Fibroblast of skin of left biceps (primary cell): ENCODE data around the gene NRP2.

ENCODE experiments used
- DNase-seq, 2 experiments: peaks; one replicate each; pipeline ENCODE4 v3.0.0-alpha.2; 2013; ENCODE audit warnings: low read depth in 2 of 2

Gene NRP2

GRCh38 chr2:205660521-205661124, 21.7 kb upstream of the NRP2 start:
- peak; percentile 96 for DNase-seq

- no peak for DNase-seq
These were observed 21.0 kb upstream of the NRP2 start for GRCh38 chr2:205661281-205661680.

- no peak for DNase-seq
These were observed 19.9 kb upstream of the NRP2 start for GRCh38 chr2:205662206-205662965.

- DNase-seq, result no peak
These were observed 16.5 kb upstream of the NRP2 start for GRCh38 chr2:205665791-205666190.

GRCh38 chr2:205670292-205670691, 12.0 kb upstream of the NRP2 start:
- DNase-seq, result no peak

- DNase-seq, result no peak
These were observed 9.0 kb upstream of the NRP2 start for GRCh38 chr2:205673312-205673711.

GRCh38 chr2:205675861-205676516, 6.3 kb upstream of the NRP2 start:
- peak in 1 of 2 experiments; percentile 64 for DNase-seq

GRCh38 chr2:205678541-205679142, 3.7 kb upstream of the NRP2 start:
- no peak for DNase-seq

- DNase-seq, result no peak
These were observed 2.8 kb upstream of the NRP2 start for GRCh38 chr2:205679410-205680009.

- DNase-seq, result peak; percentile 80 to 84
These were observed 2.2 kb upstream of the NRP2 start for GRCh38 chr2:205680067-205680466.

- no peak for DNase-seq
These were observed 1.4 kb upstream of the NRP2 start for GRCh38 chr2:205680903-205681302.

- no peak for DNase-seq
These were observed 681 bp upstream of the NRP2 start for GRCh38 chr2:205681401-205682238.

- no peak for DNase-seq
These were observed 735 bp downstream of the NRP2 start for GRCh38 chr2:205682971-205683501.

GRCh38 chr2:205683502-205684367, 1.4 kb downstream of the NRP2 start:
- peak; percentile 72 to 78 for DNase-seq

- no peak for DNase-seq
These were observed 2.6 kb downstream of the NRP2 start for GRCh38 chr2:205684871-205685313.

- no peak for DNase-seq
These were observed 3.2 kb downstream of the NRP2 start for GRCh38 chr2:205685314-205686055.

GRCh38 chr2:205686056-205686782, 3.9 kb downstream of the NRP2 start:
- DNase-seq, result no peak
